GM18519 (cell line): Measurements from ENCODE around the gene GMPPA.

Experiments used
- ATAC-seq: cut with Tn5 transposase; IDR thresholded peaks from one replicate; pipeline ENCODE4 v1.9.1; 2021; ENCODE audit warnings: mild to moderate bottlenecking, moderate library complexity; ENCODE audit not compliant: unreplicated experiment, low FRiP score

Gene GMPPA

GRCh38 chr2:219553168-219553417, 54.4 kb downstream of the GMPPA start:
- no peak for ATAC-seq

- ATAC-seq, result no peak
Observed at GRCh38 chr2:219553463-219553963, 54.8 kb downstream of the GMPPA start.

GRCh38 chr2:219554350-219554749, 55.7 kb downstream of the GMPPA start:
- ATAC-seq, result no peak

GRCh38 chr2:219555956-219556355, 57.3 kb downstream of the GMPPA start:
- ATAC-seq, result no peak

GRCh38 chr2:219556413-219556812, 57.7 kb downstream of the GMPPA start:
- ATAC-seq, result no peak
